HEK293 (cell line): ENCODE data around the gene MRRF.

Experiments used
- CTCF ChIA-PET: fragments of 350-600 bp; formaldehyde crosslinking; extraction: SDS; loops from one replicate; lab custom pipeline; 2021; ENCODE audit warnings: antibody characterized with exemption; lab: Yijun Ruan, JAX
- POLR2A ChIA-PET: fragments of 300-600 bp; formaldehyde crosslinking; extraction: SDS; loops from one replicate; lab custom pipeline; 2020; ENCODE audit warnings: antibody characterized with exemption, inconsistent platforms; lab: Yijun Ruan, JAX
- H3K27ac ChIP-seq: fragments of 200-500 bp; sonication (Bioruptor generic); 2 replicates; pipeline ENCODE4 v1.5.1; 2014; ENCODE audit warnings: low read depth, low read length, control low read depth, inconsistent platforms; ENCODE audit errors: extremely low read depth
- H3K36me3 ChIP-seq, 2 experiments: fragments of 200-500 bp in 1 of 2; sonication (Bioruptor generic) in 1 of 2; 1 replicate in 1 of 2; 2 replicates in 1 of 2; pipeline ENCODE4 v1.5.1; 2014 to 2017; ENCODE audit warnings: inconsistent platforms in 2 of 2, low read length in 2 of 2; ENCODE audit not compliant: control insufficient read depth in 2 of 2, insufficient read depth in 1 of 2
- H3K4me1 ChIP-seq: fragments of 200-500 bp; sonication (Bioruptor generic); 2 replicates; pipeline ENCODE4 v1.5.1; 2014; ENCODE audit warnings: mild to moderate bottlenecking, low read length, inconsistent platforms; ENCODE audit not compliant: control insufficient read depth, insufficient read depth
- H3K4me3 ChIP-seq: 2 replicates; pipeline ENCODE4 v1.5.1; 2011; ENCODE audit warnings: low read depth, mild to moderate bottlenecking, control low read depth, low read length, moderate library complexity
- H3K9me3 ChIP-seq: fragments of 200-500 bp; sonication (Bioruptor generic); 2 replicates; pipeline ENCODE4 v1.5.1; 2014; ENCODE audit warnings: low read depth, low read length, inconsistent platforms; ENCODE audit not compliant: control insufficient read depth, insufficient read depth
- KLF1 ChIP-seq: fragments of 450-650 bp; formaldehyde crosslinking; IDR thresholded peaks from 2 replicates; pipeline ENCODE4 v1.5.1; 2016; ENCODE audit warnings: missing biosample characterization, missing genetic modification characterization
- KLF9 ChIP-seq: fragments of 450-650 bp; formaldehyde crosslinking; IDR thresholded peaks from 2 replicates; pipeline ENCODE4 v1.5.1; 2016; ENCODE audit warnings: missing biosample characterization, missing genetic modification characterization, low read depth
- MYNN ChIP-seq: fragments of 450-650 bp; formaldehyde crosslinking; IDR thresholded peaks from 2 replicates; pipeline ENCODE4 v1.5.1; 2016; ENCODE audit warnings: missing biosample characterization, missing genetic modification characterization, borderline replicate concordance
- PRDM4 ChIP-seq: fragments of 450-650 bp; formaldehyde crosslinking; IDR thresholded peaks from 2 replicates; pipeline ENCODE4 v1.5.1; 2017; ENCODE audit warnings: missing biosample characterization, missing genetic modification characterization
- SP3 ChIP-seq: fragments of 450-650 bp; formaldehyde crosslinking; IDR thresholded peaks from 2 replicates; pipeline ENCODE4 v1.5.1; 2016; ENCODE audit warnings: missing biosample characterization, missing genetic modification characterization
- YY2 ChIP-seq: fragments of 450-650 bp; formaldehyde crosslinking; IDR thresholded peaks from 2 replicates; pipeline ENCODE4 v1.5.1; 2016; ENCODE audit warnings: missing biosample characterization, missing genetic modification characterization
- ZBTB6 ChIP-seq: fragments of 450-650 bp; formaldehyde crosslinking; IDR thresholded peaks from 2 replicates; pipeline ENCODE4 v1.5.1; 2017; ENCODE audit warnings: missing biosample characterization, missing genetic modification characterization
- ZBTB7A ChIP-seq: fragments of 450-650 bp; formaldehyde crosslinking; IDR thresholded peaks from 2 replicates; pipeline ENCODE4 v1.5.1; 2016; ENCODE audit warnings: low read depth, missing biosample characterization, missing genetic modification characterization
- ZBTB8A ChIP-seq: fragments of 450-650 bp; formaldehyde crosslinking; IDR thresholded peaks from 2 replicates; pipeline ENCODE4 v1.5.1; 2016; ENCODE audit warnings: missing biosample characterization, missing genetic modification characterization
- ZNF112 ChIP-seq: fragments of 450-650 bp; formaldehyde crosslinking; IDR thresholded peaks from 2 replicates; pipeline ENCODE4 v1.5.0; 2017; ENCODE audit warnings: missing biosample characterization, missing genetic modification characterization
- ZNF175 ChIP-seq: fragments of 450-650 bp; formaldehyde crosslinking; IDR thresholded peaks from 2 replicates; pipeline ENCODE4 v1.5.1; 2016; ENCODE audit warnings: missing biosample characterization, missing genetic modification characterization
- ZNF19 ChIP-seq: fragments of 450-650 bp; formaldehyde crosslinking; IDR thresholded peaks from 2 replicates; pipeline ENCODE4; 2016; ENCODE audit warnings: missing biosample characterization, missing genetic modification characterization, low read depth
- ZNF202 ChIP-seq: fragments of 450-650 bp; formaldehyde crosslinking; IDR thresholded peaks from 2 replicates; pipeline ENCODE4 v1.5.1; 2016; ENCODE audit warnings: missing biosample characterization, missing genetic modification characterization, borderline replicate concordance
- ZNF426 ChIP-seq: fragments of 450-650 bp; formaldehyde crosslinking; IDR thresholded peaks from 2 replicates; pipeline ENCODE4 v1.5.1; 2017; ENCODE audit warnings: missing biosample characterization, missing genetic modification characterization, mild to moderate bottlenecking, inconsistent platforms, moderate library complexity
- ZNF600 ChIP-seq: fragments of 450-650 bp; formaldehyde crosslinking; IDR thresholded peaks from 2 replicates; pipeline ENCODE4 v1.5.1; 2016; ENCODE audit warnings: missing biosample characterization, missing genetic modification characterization
- ZNF768 ChIP-seq: fragments of 450-650 bp; formaldehyde crosslinking; IDR thresholded peaks from 2 replicates; pipeline ENCODE4 v1.5.1; 2018; ENCODE audit warnings: missing biosample characterization, mild to moderate bottlenecking, missing genetic modification characterization
- ZSCAN30 ChIP-seq: fragments of 450-650 bp; IDR thresholded peaks from 2 replicates; pipeline ENCODE4 v1.5.1; 2018; ENCODE audit warnings: missing biosample characterization, mild to moderate bottlenecking, missing genetic modification characterization, moderate library complexity
- TF ChIP-seq, protein P1 (sequence below): sonication (generic); formaldehyde crosslinking; IDR thresholded peaks from 2 replicates; pipeline ENCODE4 v1.8.1; 2022; ENCODE audit warnings: mild to moderate bottlenecking, moderate library complexity, missing genetic modification reagents
- TF ChIP-seq, protein P2 (sequence below): fragments of 450-650 bp; formaldehyde crosslinking; IDR thresholded peaks from 2 replicates; pipeline ENCODE4 v1.5.0; 2017; ENCODE audit warnings: missing biosample characterization, missing genetic modification characterization, borderline replicate concordance

The MRRF gene

DNA sequence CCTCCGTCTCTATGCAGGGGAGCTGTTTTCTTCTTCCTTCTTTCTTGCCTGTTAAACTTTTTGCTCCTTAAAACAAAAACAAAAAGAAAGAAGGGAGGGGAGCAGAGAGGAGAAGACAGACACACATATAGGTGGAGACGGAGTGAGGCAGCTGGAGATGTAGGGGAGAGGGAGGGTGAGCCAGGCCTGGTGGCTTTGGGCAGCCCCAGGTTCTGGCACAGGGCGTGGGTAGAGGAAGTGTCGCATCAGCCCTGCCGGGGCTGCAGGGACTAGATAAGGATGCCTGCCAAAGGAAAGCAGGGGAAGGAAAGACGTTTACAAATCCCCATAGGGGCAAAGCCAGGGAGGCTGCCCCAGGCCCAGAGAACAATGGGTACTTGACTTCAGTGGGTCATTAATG, 67.4 kb downstream of the MRRF start:
- CTCF ChIA-PET: no interaction called here
- no peak overlapping the region for H3K4me3 ChIP-seq
- peaks cover 0 to 8% of the 10 kb centered on the region in 2 experiments; a peak in 1 of 3 replicates for H3K36me3 ChIP-seq
- POLR2A ChIA-PET: no interaction called here
- no peaks in the 10 kb centered on the region for H3K4me1 ChIP-seq
- H3K27ac ChIP-seq: no peak overlapping the region
- no peaks in the 10 kb centered on the region for H3K9me3 ChIP-seq
- TF ChIP-seq ZNF202 (no peak), MYNN (tag by site-specific recombination) (no peak)

DNA sequence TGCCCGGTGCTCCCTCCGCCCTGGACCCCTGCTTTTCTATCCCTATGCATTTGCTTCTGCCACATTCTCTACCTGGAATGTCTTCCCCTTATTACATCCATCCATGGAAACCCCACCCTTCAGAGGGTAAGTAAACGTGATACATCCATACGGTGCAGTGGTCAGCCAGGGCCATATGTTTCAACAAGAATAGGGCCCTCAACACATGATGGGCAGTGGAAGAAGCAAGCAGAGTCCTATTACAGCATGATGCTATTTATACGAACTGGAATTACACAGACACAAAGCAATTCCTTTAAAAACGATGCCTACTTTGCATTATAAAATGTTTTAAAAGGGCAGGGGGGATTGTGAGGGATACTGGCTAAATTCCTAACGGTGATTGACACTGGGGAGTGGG, 68.0 kb downstream of the MRRF start:
- H3K27ac ChIP-seq: no peak overlapping the region
- TF ChIP-seq, protein P1, sequence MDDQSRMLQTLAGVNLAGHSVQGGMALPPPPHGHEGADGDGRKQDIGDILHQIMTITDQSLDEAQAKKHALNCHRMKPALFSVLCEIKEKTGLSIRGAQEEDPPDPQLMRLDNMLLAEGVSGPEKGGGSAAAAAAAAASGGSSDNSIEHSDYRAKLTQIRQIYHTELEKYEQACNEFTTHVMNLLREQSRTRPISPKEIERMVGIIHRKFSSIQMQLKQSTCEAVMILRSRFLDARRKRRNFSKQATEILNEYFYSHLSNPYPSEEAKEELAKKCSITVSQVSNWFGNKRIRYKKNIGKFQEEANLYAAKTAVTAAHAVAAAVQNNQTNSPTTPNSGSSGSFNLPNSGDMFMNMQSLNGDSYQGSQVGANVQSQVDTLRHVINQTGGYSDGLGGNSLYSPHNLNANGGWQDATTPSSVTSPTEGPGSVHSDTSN: no peak
- TF ChIP-seq ZNF19 (tag by site-specific recombination): no peak
- TF ChIP-seq ZSCAN30: no peak
- TF ChIP-seq, protein P2, sequence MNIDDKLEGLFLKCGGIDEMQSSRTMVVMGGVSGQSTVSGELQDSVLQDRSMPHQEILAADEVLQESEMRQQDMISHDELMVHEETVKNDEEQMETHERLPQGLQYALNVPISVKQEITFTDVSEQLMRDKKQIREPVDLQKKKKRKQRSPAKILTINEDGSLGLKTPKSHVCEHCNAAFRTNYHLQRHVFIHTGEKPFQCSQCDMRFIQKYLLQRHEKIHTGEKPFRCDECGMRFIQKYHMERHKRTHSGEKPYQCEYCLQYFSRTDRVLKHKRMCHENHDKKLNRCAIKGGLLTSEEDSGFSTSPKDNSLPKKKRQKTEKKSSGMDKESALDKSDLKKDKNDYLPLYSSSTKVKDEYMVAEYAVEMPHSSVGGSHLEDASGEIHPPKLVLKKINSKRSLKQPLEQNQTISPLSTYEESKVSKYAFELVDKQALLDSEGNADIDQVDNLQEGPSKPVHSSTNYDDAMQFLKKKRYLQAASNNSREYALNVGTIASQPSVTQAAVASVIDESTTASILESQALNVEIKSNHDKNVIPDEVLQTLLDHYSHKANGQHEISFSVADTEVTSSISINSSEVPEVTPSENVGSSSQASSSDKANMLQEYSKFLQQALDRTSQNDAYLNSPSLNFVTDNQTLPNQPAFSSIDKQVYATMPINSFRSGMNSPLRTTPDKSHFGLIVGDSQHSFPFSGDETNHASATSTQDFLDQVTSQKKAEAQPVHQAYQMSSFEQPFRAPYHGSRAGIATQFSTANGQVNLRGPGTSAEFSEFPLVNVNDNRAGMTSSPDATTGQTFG (tag by site-specific recombination): no peak
- TF ChIP-seq ZNF426 (tag by site-specific recombination): no peak
- TF ChIP-seq ZNF600: no peak
- no peak for TF ChIP-seq ZNF112 (tag by site-specific recombination)
- no peak for TF ChIP-seq ZBTB8A
- TF ChIP-seq, all 188 proteins: peak for 0
- peaks cover 0 to 8% of the 10 kb centered on the region in 2 experiments; a peak in 1 of 3 replicates for H3K36me3 ChIP-seq
- CTCF ChIA-PET: no interaction called here
- H3K4me3 ChIP-seq: no peak overlapping the region
- H3K9me3 ChIP-seq: no peaks in the 10 kb centered on the region
- POLR2A ChIA-PET: no interaction called here
- no peaks in the 10 kb centered on the region for H3K4me1 ChIP-seq

DNA sequence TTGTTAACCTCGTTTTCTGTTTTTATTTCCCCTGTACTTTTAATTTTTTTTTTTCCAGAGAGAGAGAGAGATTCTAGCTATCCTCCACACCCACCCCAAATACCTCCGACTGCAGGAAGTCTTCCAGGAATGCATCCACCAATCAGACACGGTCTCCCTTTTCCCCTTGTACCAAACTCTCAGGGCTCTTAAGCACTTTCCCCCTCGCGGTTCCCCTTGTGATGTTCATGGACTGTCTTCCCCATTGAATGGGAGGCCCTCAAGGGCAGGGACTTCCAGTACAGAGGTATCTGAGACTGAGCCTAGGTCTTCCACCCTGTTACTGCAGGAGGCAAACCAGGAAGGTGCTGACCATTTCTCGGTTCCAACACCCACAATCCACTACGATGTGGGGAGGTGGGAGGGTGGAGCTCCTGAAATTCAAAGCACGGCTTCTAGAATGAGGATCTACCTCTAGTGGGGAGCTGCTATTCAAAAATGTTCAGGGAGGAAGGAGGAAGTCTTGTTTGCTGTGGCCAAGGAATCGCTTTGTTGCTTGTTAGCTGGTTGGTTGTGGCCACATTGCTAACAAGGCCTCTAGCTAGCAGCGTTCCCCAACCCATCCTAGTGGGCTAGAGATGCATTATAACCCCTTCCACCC, 68.6 kb downstream of the MRRF start:
- CTCF ChIA-PET: interaction anchor here (0.6 kb wide), 2 partner anchors 25 to 405 kb away, joined by 3 read pairs; no protein-coding TSS in a partner anchor
- Histone ChIP-seq H3K4me1 (no peaks in the 10 kb centered on the region), H3K9me3 (no peaks in the 10 kb centered on the region), H3K4me3 (no peak overlapping the region), H3K36me3 (peaks cover 0 to 8% of the 10 kb centered on the region in 2 experiments; a peak in 1 of 3 replicates), H3K27ac (no peak overlapping the region)
- POLR2A ChIA-PET: interaction anchor here (0.5 kb wide), 1 partner anchor 1366 kb away, joined by 7 read pairs; no protein-coding TSS in a partner anchor
- TF ChIP-seq ZNF768 (tag by site-specific recombination) (no peak), YY2 (tag by site-specific recombination) (no peak), ZNF175 (no peak), ZBTB7A (tag by site-specific recombination) (no peak), KLF9 (tag by site-specific recombination) (no peak), ZBTB6 (tag by site-specific recombination) (no peak), KLF1 (tag by site-specific recombination) (no peak), SP3 (tag by site-specific recombination) (no peak), PRDM4 (no peak)
